HG02571 (cell line): Measurements from ENCODE around the gene MUS81.
"Not testable (repeated sequence)": the region's sequence is repeated elsewhere in the genome, so short reads cannot be mapped to it uniquely, and the experiment has no call there.

Source experiments
- ATAC-seq: cut with Tn5 transposase; IDR thresholded peaks from one replicate; pipeline ENCODE4 v1.9.1; 2021; ENCODE audit warnings: mild to moderate bottlenecking, moderate library complexity; ENCODE audit not compliant: unreplicated experiment

MUS81 gene

DNA sequence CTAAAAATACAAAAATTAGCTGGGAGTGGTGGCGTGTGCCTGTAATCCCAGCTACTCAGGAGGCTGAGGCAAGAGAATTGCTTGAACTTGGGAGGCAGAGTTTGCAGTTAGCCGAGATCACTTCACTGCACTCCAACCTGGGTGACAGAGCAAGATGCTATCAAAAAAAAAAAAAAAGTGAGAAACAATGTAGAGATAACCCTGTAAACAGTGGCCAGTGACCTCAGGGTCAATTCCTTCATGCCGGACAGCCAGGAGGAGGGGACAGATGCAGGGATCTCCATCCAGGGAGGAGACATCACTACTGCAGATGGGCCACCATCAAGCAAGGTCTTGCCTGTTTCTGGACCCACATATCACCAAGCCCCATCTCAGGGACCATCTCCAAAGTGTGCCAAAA lies 12.5 kb upstream of the MUS81 start:
- ATAC-seq = no peak

DNA sequence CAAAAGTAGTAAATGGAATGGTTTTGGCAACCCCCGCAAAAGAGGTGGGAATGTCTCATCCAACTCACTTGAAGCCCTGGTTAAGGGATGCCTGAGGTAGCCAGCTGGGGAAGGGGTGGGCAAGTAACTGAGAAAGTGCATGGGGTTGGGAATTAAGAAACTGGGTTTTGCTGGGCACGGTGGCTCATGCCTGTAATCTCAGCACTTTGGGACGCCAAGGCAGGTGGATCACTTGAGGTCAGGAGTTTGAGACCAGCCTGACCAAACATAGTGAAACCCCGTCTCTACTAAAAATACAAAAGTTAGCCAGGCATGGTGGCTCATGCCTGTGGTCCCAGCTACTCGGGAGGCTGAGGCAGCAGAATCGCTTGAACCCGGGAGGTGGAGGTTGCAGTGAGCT lies 11.5 kb upstream of the MUS81 start:
- ATAC-seq = not testable (repeated sequence)

DNA sequence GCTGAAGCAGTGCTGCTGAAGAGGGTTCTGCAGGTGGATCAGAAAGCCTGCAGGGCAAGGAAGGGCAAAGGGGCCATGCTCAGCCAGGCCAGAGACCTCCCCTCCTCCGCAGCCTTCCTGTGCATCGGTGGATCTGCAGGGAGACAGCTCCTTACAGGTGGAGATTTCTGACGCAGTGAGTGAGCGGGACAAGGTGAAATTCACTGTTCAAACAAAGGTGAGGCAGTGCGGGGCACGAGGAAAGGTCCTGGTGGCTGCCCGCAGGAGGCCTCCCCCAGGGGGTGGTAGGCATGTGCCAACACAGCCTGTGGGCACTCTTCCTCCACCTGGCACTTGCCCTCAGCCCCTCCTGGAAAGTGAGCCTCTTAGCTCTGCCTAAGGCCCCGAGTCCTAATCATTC lies 10.9 kb upstream of the MUS81 start:
- no peak for ATAC-seq

DNA sequence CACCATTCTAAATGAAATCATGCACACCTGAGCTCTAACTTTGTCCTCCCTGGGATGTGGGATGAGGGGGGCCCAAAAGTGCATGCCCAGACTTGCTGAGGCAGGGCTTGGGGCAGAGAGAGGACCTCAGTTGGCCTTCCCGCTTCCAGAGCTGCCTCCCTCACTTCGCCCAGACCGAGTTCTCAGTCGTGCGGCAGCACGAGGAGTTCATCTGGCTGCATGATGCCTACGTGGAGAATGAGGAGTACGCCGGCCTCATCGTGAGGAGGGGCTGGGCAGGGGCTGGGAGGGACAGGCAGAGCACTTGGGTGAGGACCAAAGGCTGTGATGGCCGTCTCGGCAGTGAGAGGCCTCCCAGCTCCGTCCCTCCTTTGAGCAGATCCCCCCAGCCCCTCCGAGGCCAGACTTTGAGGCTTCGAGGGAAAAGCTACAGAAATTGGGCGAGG lies 10.4 kb upstream of the MUS81 start:
- ATAC-seq = no peak

DNA sequence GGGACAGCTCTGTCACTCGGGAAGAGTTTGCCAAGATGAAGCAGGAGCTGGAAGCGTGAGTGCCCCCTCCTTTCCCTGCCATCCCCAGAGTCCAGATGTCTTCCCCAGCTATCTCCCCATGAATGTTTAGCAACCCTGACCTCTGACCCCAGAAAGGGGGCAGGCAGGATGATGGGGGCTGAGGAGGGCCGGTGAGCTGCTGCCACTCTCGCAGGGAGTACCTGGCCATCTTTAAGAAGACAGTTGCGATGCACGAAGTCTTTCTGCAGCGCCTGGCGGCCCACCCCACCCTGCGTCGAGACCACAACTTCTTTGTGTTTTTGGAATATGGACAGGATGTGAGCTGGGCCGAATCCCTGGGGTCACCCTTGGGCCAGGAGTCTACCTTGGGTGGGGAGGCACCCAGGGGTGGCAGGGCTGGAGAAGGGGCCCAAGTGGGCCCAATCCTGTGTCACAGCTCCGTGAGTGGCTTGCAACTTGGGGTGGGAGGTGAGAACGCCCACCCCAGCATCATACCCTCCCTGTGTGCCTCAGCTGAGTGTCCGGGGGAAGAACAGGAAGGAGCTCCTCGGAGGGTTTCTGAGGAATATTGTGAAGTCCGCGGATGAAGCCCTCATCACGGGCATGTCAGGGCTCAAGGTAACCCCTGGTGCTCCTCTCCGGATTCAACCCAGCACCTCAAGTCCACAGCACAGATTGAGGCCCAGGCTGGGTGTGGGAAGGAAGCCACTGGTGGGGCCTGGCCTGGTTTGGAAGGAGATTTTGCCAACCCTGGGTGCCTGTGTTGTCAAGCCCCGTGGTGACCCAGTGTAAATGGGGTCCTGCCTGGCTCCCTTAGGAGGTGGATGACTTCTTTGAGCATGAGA lies 9.8 kb upstream of the MUS81 start:
- ATAC-seq = no peak

DNA sequence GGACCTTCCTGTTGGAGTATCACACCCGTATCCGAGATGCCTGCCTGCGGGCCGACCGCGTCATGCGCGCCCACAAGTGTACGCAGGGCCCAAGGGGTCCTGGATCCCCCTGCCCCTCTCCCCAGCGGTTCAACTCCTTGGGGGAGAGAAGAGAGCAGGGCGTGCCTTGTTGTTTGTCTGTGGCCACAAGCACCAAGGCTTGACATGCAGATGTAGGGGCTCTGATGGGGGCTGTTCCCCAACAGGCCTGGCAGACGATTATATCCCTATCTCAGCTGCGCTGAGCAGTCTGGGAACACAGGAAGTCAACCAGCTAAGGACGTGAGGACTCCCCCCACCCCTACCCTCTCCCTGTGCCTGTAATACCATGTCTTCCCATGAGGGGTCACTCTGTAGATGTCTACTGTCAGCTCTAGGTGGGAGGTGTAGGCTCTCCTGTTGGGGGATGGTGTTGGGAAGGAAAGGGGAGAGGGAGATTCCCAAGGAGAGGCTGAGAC lies 9.1 kb upstream of the MUS81 start:
- no peak for ATAC-seq

DNA sequence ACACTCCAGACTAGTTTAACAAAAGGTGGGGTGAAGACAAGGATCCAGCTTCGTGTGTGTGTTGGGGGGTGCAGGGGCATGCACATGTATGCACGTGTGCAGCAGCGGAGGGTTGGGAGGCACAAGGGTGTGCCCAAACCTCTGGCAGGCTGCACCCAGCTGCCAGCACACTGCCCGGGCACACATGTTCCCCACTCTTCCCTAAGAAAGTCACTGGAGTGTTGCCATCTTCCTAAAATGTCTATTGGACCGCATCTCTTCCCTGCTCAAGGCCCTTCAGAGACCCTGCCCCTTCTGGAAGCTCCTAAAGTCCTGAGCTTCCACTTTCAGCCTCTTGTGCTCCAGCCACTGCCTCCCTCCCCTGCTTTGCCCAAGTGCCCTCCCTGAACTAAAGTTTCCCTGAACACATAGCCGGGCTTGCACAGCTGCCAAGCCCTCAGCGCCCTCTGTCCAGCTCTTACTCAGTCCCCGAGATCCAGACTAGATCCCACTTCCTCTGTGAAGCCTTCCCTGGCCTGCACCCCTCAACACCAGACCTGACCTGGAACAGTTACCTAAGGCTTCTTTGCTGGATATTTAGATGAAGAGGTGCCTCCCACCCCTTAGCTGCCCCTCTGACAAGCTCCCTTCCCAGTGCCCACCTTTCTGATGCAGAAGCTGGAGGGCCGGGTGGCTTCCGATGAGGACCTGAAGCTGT lies 8.3 kb upstream of the MUS81 start:
- ATAC-seq = no peak

DNA sequence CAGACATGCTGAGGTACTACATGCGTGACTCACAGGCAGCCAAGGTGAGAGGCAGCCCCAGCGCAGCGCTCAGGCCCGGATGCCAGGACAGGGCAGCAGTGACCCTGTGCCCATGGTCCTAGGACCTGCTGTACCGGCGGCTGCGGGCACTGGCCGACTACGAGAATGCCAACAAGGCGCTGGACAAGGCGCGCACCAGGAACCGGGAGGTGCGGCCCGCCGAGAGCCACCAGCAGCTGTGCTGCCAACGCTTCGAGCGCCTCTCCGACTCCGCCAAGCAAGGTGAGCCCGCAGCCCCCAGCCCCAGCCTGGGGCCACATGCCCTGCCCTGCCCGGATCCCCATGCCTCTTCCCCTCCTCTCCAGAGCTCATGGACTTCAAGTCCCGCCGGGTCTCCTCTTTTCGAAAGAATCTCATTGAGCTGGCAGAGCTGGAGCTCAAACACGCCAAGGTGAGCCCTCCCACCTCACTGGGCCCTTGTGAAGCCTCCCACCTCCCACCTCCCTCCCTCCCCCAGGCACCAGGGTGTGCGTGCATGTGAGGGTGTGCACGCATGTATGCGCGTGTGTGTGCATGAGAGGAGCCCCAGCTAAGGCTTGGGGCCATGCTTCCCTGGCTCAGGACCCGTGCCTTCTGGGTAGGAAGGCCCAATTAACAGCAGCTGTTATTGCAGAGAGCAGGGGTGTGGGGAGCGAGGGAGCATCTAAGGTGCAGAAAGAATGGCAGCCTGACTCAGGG lies 7.6 kb upstream of the MUS81 start:
- no peak for ATAC-seq

DNA sequence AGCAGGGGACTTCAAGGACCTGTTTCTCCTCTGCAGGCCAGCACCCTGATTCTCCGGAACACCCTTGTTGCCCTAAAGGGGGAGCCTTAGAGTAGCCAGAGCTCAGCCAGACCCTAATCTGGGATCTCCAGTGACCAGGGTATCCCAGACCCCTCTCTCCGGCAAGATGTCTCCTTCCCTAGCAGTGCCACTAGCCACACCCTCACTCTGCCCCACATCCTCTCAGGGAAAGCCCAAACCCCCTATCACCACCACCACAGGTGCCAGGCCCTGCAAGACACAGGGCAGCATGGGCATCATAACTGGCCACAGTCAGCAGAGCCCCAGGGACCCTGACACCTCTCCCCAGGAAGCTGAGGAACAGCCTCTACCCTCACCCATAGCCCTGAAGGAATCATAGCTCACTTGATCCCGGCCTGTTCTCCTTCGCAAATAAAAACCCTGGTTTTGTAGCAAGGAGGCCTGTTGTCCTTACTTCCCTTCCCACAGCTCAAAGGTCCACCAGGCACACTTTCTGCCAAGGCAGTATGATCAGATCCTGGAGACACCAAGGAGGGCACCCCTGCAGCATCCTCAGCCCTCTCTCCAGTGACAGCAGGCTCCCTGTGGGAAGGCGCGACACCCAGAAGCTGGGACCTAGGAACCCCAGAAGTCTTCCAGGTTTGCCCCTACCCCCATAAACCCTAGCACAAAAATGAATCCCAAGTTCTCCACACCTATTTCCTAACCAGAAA lies 6.8 kb upstream of the MUS81 start:
- no peak for ATAC-seq

DNA sequence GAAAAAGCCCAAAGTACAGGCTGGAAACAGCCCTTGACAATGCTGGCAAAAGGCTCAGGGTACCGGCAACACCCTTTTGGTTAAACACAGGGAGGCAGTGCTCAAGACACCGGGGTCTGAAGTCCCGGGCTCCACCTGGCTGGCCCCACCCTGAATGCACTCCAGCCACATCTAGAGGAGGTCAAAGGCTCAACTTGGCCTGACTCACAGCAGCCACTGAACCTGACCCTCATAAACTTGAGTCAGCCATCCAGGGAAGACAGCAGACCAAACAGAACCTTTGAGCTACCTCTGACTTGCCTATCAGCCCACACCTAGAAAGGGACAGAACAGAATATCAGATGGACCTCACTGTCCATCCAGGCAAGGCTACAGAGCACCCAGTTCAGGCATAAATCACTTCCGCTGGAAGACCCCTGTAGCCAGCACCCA lies 6.1 kb upstream of the MUS81 start:
- ATAC-seq = no peak

DNA sequence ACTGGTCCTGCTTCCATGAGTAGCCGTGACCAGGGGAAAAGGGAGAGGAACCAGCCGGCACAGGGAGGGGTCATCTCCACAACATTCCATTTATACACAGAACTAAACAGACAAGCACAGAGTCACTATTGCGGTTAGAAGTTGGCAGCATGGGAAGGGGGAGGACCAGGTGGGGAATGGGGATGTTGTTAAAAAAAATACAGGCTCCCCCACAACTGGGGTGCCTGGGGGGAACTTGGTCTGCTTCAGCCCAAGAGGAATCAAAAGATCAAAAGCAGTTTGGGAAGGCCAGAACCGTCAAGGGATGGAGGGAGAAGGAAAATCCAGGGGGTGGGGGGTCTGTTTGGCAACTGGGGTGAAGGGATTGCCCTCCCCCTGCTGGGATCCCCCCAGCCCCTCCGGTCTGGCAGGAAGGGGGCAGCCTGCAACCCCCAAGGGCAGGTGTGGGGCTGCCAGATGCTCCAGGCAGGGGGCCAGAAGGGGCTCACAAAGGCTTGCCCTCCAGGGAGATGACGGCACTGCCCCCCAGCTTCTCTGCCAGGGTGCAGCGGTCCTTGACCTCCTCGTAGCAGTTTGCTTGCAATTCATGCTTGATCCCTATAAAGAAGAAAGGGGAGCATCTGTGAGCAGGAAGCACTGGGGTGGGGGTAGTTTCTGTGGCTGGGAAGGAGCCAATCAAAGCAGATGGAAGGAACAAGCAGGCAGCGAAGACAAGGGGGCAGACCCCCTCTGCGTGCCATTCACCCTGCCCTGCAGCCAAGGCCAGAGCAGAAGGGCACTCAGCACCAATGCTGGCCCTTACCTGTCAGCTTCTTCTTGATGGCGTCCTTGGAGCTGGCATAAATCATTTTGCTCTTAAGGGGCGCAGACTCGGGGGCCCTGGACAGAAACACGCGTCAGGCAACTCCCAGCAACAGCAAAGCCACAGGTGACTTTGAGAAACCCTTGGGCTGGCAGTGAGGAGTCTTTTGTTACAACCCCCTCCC lies 5.1 kb upstream of the MUS81 start:
- ATAC-seq = no peak

DNA sequence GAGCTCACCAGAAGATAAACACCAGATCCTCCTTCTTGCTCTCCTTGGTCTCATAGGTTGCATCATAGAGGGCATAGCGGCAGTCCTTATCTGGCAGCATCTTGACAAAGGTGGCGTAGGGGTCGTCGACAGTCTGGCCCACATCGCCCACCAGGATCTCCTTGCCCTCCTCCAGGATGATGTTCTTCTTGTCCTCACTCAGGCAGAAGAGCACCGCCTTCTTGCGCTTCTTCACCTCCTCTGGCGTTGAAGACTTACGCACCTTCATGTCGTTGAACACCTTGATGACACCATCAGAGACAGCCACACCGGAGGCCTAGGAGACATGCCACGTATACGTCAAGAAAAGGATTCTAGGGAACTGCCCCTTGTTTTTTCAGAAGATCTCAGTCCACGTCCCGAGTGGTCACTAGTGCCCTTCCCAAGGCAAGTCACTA lies 4.3 kb upstream of the MUS81 start:
- no peak for ATAC-seq

DNA sequence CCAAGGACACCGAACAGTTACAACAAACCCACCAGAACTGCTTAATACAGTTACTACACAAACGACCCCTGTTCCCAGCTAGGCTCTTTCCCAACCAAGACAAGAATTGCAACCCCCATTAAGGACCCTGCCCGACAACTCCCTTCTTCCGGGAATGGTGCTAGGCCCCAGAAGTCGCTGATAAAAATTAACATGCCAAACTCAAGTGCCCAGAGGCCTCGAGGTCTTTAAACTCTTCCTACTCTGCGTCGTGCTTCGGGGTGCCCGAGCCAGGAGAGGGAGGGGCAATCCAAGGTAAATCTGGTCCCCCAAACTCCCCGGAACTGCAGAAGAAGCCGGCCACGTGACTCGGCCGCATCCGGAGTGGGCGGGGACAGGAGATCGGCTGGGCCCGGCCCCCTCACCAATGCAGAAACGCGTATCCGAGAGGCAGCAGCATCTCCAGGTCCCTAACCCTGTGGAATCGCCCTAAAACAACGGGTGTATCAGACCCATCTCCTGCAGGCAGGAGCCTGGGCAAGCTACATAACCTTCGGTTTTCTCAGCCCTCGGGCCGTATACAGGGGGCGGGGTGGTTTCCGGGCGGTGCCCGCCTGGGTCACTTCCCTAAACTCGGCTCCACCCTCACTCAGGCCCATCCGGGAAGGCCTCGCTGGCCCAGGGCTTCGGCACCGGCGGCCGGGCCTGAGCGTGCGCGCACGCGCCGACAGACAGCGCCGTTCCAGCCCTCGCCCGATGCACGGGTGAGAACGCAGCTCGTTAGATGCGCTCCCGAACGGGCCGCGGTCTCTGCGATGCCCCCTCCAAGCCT lies 3.3 kb upstream of the MUS81 start:
- ATAC-seq = peak; percentile 26

DNA sequence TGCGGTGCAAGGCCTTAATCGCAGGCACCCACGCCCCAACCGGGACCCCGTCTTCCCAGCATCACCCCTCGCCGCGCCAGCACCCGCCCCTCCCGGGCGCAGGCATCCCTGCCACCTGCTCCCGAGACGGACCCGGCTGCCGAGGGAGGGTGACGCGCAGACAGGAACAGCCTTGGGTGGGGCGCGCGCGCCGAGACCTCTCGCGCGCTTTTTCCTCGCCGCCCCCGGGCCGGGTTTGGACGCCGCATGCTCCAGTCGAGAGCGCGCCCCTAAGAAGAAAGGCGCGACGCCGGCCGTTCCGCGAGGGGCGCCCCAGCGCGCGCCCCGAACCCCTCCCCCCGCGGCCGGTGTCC lies 2.8 kb upstream of the MUS81 start:
- peak; percentile 2 for ATAC-seq

DNA sequence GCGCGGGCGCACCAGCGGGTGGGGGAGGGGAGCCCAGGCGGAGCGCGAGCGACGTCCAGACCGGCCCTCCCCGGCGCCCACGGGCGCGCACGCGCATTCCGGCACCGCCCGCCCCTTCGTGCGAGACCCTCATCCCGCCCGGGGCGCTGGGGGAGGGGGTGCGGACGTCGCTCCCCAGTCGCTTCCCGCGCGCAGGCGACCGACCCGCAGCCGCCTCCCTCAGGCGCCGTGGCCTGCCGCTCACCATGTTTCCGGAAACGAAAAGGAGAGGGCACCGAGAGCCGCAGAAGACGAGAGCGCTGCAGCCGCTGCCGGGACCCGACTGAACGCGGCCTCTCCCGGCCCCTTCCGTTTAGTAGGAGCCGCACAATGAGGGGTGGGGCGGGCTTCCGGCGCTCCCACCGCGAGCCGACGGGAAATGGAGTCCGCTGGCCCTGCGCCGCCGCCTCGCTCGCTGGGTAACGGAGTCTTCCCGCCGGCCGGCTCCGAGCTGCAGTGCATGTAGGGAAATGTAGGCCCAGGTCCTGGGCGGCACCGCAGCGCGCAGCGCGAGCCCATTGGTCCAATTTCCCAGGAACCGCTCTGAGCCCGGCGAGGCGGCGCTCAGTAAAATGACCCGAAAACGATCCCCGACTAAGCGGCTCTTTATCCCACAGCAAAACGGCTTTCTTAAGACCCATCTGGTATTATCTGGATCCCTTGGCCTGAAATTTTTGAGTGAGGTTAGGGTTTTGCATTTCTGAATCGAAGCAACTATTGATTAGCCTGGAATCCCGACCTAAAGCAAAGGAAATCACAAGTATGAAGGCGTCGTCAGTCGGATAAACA lies 2.2 kb upstream of the MUS81 start, which contains the start of gene CFL1:
CFL1 (minus strand) TSS at position 328 of the 828 bp plus-strand sequence; CDS start at position 247, 81 bp downstream.
- peak; percentile 37 for ATAC-seq

DNA sequence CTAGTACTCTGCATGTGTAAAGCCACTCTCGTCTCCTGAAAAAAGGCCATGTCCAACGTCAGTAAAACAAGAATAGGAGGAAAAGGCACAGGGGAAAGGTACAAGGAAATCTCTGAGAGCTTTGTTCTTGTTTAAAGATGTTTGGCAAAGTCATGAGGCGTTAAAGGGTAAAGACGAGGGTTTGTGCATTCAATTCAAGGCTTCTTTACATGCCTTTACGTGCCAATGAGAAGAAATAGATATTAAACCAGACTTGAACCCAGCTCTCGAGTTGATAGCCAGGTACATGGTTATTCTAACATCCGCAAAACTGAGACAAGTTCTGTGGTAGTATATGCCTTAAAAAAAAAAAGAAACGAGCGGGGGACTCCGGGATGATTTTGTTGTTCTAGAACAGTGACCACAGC lies 1.5 kb upstream of the MUS81 start:
- no peak for ATAC-seq

DNA sequence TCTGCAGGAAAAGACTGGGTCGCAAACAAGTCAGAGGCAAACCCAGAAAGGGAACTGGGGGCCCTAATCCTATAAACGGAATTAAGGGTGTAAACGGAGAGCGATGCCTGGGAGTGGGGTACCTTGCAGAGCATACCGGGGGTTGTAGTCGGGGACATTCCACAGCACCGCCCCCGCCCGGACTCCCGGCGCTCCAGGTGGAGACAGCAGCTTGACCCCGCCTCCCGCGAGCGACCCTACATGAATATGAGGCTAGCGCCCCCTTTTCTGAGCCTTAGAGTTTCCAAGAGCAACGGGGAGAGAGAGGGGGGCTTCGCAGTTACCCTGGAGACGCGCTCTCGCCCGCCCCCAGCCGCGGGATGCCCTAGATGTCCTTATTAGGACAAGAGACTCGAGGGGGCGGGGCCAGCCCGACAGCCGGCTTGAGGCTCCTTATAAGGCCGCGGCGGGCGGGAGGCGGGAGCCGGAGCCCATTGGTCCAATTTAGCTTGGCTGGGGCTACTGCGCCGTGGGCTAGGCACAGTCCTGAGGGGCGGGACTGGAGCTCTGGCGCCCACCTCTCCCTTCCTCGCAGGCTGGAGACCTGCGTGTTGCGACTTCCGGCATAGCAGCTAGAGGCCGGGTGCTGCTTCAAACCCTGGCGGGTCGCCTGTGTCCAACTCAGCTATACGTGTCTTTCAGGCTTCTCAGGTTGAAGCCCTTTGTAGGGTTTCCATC lies 980 bp upstream of the MUS81 start:
- ATAC-seq = peak; percentile 51
